H1 (cell line): ENCODE data around the gene NWD2. TPM values are rescaled to one million over a fixed set of nuclear protein-coding genes. Genes with fewer than 3 reads are reported as not detected.

Experiments
- ATF2 ChIP-seq: IDR thresholded peaks from 2 replicates; pipeline ENCODE4 v1.6.1; 2012; ENCODE audit warnings: low read length, inconsistent platforms
- SIRT6 ChIP-seq: IDR thresholded peaks from one replicate; pipeline ENCODE4 v1.7.1; 2012; ENCODE audit warnings: low read length, inconsistent platforms
- SP1 ChIP-seq: IDR thresholded peaks from 2 replicates; pipeline ENCODE4 v1.6.1; 2011; ENCODE audit warnings: low read depth, low read length
- ZNF274 ChIP-seq: IDR thresholded peaks from 2 replicates; pipeline ENCODE4 v1.7.0; 2012; ENCODE audit warnings: low read length, borderline replicate concordance; ENCODE audit errors: extremely low read depth
- polyA plus RNA-seq, 7 experiments: library from polyadenylated mRNA; depleted of rRNA in 3 of 7; stranded (reverse) in 5 of 7; unstranded in 2 of 7; fragments of >200 nt in 5 of 7; fragments of 200-250 nt in 2 of 7; gene quantifications; 1 replicate in 5 of 7; 2 replicates in 1 of 7; 4 replicates in 1 of 7; pipeline versions ENCODE4 v1.2.1 to v1.2.3, GENCODE V29; 2011 to 2013; ENCODE audit warnings: missing spikeins in 2 of 7, mixed read lengths in 2 of 7
- total RNA-seq: library from RNA; stranded (reverse); fragmentation: NEBNext Ultra II Directional; extraction: Animal tissue kit (Norgen Biotek cat#: 25700); gene quantifications from 2 replicates; pipeline ENCODE4 v1.2.1, GENCODE V29; 2021
- TF ChIP-seq, protein P1 (sequence below): IDR thresholded peaks from 2 replicates; pipeline ENCODE4 v1.6.1; 2012; ENCODE audit warnings: inconsistent platforms

NWD2 gene
- total and polyA plus RNA-seq, 2 of the 8 experiments (the other 6 are each of a cell fraction or from before 2014, with no cell fraction given) = under 0.01 TPM; not detected in 1

- TF ChIP-seq ZNF274 (no peak), ATF2 (no peak), SIRT6 (no peak), SP1 (no peak)
- TF ChIP-seq, protein P1, sequence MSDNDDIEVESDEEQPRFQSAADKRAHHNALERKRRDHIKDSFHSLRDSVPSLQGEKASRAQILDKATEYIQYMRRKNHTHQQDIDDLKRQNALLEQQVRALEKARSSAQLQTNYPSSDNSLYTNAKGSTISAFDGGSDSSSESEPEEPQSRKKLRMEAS = no peak
- TF ChIP-seq, all 59 proteins: peak for 0
Measured at GRCh38 chr4:37465296-37465695, 220.8 kb downstream of the NWD2 start (continued).
